ENCODE results near the gene ADCY7. TPM values are rescaled to one million over a fixed set of nuclear protein-coding genes. Genes with fewer than 3 reads are reported as not detected.

Gene ADCY7
- total RNA-seq, 1 experiment from 2014 or later = 4.0 TPM

DNA sequence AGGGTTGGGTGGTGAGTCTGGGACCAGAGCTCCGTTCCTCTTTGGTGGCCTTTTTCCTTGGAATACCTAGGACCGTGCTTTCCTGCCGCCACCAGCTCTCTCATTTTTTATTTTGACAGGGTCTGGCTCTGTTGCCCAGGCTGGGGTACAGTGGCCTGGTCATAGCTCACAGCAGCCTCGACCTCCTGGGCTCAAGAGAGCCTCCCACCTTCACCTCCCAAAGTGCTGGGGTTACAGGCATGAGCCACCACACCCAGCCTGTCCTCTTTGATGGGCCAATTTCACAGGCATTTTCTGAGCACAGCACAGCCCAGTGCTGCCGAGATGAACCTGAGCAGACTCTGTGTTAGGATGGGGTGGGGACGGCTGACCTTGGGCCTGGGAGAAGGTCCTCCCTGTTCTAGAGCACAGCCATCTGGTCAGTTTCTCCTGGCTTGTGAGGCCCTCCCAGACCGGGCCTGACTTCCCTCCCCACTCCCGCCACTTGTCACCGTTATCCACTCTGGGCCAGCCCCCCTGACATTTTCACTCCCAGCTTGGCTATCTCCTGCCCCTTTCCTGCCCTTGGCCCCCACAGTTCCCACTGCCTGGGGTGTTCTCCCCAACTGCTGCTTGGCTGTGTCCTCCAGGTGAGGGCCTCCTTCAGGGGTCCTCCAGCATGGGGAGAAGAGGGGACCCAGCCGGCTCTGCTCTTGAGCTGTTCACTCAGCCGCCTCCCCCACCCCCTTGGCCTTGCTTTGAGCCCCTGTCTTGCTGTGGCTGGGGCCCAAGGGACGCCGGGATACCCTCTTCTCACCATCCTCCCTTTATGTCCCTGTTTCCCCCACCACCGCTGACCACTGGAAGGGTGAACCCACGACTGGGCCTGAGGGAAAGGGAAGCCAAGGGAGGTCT lies 5.0 kb downstream of the ADCY7 start:
- Mint-ChIP-seq H3K4me1 (peaks cover 4 to 19% of the 10 kb centered on the region in 2 experiments; a peak in 3 of 4 replicates), H3K4me3 (no peak overlapping the region), H3K27me3 (ENCODE audit: low read depth) (no peaks in the 10 kb centered on the region; the same call in 1 of the 2 replicates), H3K27ac (peak overlapping the region in 1 of 3 experiments; percentile 40; a peak in 2 of 7 replicates), H3K9me3 (peaks cover 0 to 2% of the 10 kb centered on the region in 2 experiments; a peak in 2 of 5 replicates), H3K36me3 (ENCODE audit: insufficient read depth in 1 of 3, low read depth in 3 of 3) (no peaks in the 10 kb centered on the region)
- Histone ChIP-seq H4K5ac (ENCODE audit: insufficient read length, low read depth, low read length) (no peak overlapping the region), H2BK12ac (ENCODE audit: insufficient read length, low read depth, low read length) (no peak overlapping the region), H3K27ac (ENCODE audit: insufficient read length, low read depth, low read length) (no peak overlapping the region), H3K4ac (ENCODE audit: low read depth, low read length) (no peak overlapping the region), H3K9ac (ENCODE audit: extremely low read depth, insufficient read length, low read length) (no peak overlapping the region), H2BK15ac (ENCODE audit: low read depth, low read length) (no peak overlapping the region), H3K4me2 (ENCODE audit: insufficient read depth, insufficient read length, low read length) (no peak overlapping the region), H3K56ac (ENCODE audit: insufficient read length, low read depth, low read length) (no peak overlapping the region), H2BK120ac (ENCODE audit: low read depth, low read length, poor library complexity, severe bottlenecking) (no peak overlapping the region), H2BK20ac (ENCODE audit: low read depth, low read length, poor library complexity, severe bottlenecking) (no peak overlapping the region), H3K4me1 (ENCODE audit: insufficient read depth, low read length) (peaks cover 2% of the 10 kb centered on the region; the same call in 1 of the 2 replicates), H3K14ac (ENCODE audit: insufficient read depth, low read length) (no peak overlapping the region; the same call in 1 of the 2 replicates), H3K27me3 (ENCODE audit: insufficient read depth, low read length) (no peaks in the 10 kb centered on the region), H3K9me3 (ENCODE audit: control insufficient read depth, low read depth, low read length) (no peaks in the 10 kb centered on the region), H3K79me2 (ENCODE audit: insufficient read depth, low read length) (no peaks in the 10 kb centered on the region), H4K91ac (ENCODE audit: insufficient read length, low read depth, low read length) (no peak overlapping the region), H3K18ac (ENCODE audit: insufficient read length, low read depth, low read length) (no peak overlapping the region), H2AK5ac (ENCODE audit: insufficient read length, low read length) (no peak overlapping the region), H3T11ph (ENCODE audit: low read length) (no peak overlapping the region), H2AFZ (ENCODE audit: low read length) (no peak overlapping the region), H3K79me1 (ENCODE audit: insufficient read depth, low read depth, low read length, poor library complexity, severe bottlenecking) (no peaks in the 10 kb centered on the region), H2BK5ac (ENCODE audit: insufficient read length, low read length) (no peak overlapping the region), H4K20me1 (ENCODE audit: control insufficient read depth, insufficient read depth, insufficient read length) (no peaks in the 10 kb centered on the region), H4K8ac (replicated peaks; ENCODE audit: insufficient read length, low read depth, low read length) (no peak overlapping the region), H3K23ac (ENCODE audit: insufficient read length, low read depth, low read length) (no peak overlapping the region), H3K23me2 (ENCODE audit: insufficient read length, low read depth, low read length, poor library complexity, severe bottlenecking) (no peaks in the 10 kb centered on the region)
- DNase-seq = no peak
- no peak for TF ChIP-seq CTCF (conservative IDR thresholded peaks at IDR 0.05)
- no CpG with 5 or more reads among the region's 15 CpGs for WGBS (ENCODE audit: extremely low coverage, insufficient read length, low lambda C conversion rate)

Measured in H9 (cell line).